ENCODE results near the gene ALDH1L1. TPM values are rescaled to one million over a fixed set of nuclear protein-coding genes. Genes with fewer than 3 reads are reported as not detected.

Gene ALDH1L1
- total RNA-seq, 2 experiments from 2014 or later, result not detected

- H3K4me3 Mint-ChIP-seq, result no peak overlapping the region
- no peaks in the 10 kb centered on the region for H3K27me3 Mint-ChIP-seq
- H3K4me1 Mint-ChIP-seq, result peaks cover 15% of the 10 kb centered on the region
- no peak overlapping the region for H3K27ac Mint-ChIP-seq
- no peaks in the 10 kb centered on the region for H3K9me3 Mint-ChIP-seq
- DNase-seq, result no peak
- H3K36me3 Mint-ChIP-seq, result peaks cover 6% of the 10 kb centered on the region
Observed at GRCh38 chr3:126064627-126065258, 115.6 kb downstream of the ALDH1L1 start.

GRCh38 chr3:126063358-126063965 lies 116.9 kb downstream of the ALDH1L1 start:
- H3K27ac Mint-ChIP-seq, result peak overlapping the region; percentile 16

GRCh38 chr3:126061301-126062032 lies 118.9 kb downstream of the ALDH1L1 start:
- H3K36me3 Mint-ChIP-seq, result peaks cover 8% of the 10 kb centered on the region
- peaks cover 15% of the 10 kb centered on the region for H3K4me1 Mint-ChIP-seq
- no peak overlapping the region for H3K27ac Mint-ChIP-seq

More at GRCh38 chr3:126063358-126063965, 116.9 kb downstream of the ALDH1L1 start:
- Mint-ChIP-seq H3K36me3 (peaks cover 8% of the 10 kb centered on the region), H3K9me3 (no peaks in the 10 kb centered on the region), H3K4me3 (no peak overlapping the region), H3K27me3 (no peaks in the 10 kb centered on the region), H3K4me1 (peaks cover 15% of the 10 kb centered on the region)
- DNase-seq, result no peak

GRCh38 chr3:126060613-126061145 lies 119.7 kb downstream of the ALDH1L1 start:
- DNase-seq, result no peak
- Mint-ChIP-seq H3K4me1 (peaks cover 15% of the 10 kb centered on the region), H3K36me3 (peaks cover 8% of the 10 kb centered on the region), H3K27ac (no peak overlapping the region), H3K4me3 (no peak overlapping the region), H3K27me3 (no peaks in the 10 kb centered on the region), H3K9me3 (no peaks in the 10 kb centered on the region)

More at GRCh38 chr3:126061301-126062032, 118.9 kb downstream of the ALDH1L1 start:
- H3K9me3 Mint-ChIP-seq, result no peaks in the 10 kb centered on the region
- no peak overlapping the region for H3K4me3 Mint-ChIP-seq
- DNase-seq, result no peak
- H3K27me3 Mint-ChIP-seq, result no peaks in the 10 kb centered on the region

GRCh38 chr3:126058666-126059065 lies 121.7 kb downstream of the ALDH1L1 start:
- H3K36me3 Mint-ChIP-seq, result peaks cover 4% of the 10 kb centered on the region
- H3K27me3 Mint-ChIP-seq, result no peaks in the 10 kb centered on the region
- no peak overlapping the region for H3K4me3 Mint-ChIP-seq
- no peak overlapping the region for H3K27ac Mint-ChIP-seq
- H3K9me3 Mint-ChIP-seq, result no peaks in the 10 kb centered on the region
- no peak for DNase-seq
- peaks cover 6% of the 10 kb centered on the region for H3K4me1 Mint-ChIP-seq

GRCh38 chr3:126057936-126058335 lies 122.5 kb downstream of the ALDH1L1 start:
- Mint-ChIP-seq H3K4me1 (peaks cover 7% of the 10 kb centered on the region), H3K27ac (no peak overlapping the region)

GRCh38 chr3:126057501-126057819 lies 122.9 kb downstream of the ALDH1L1 start:
- no peak overlapping the region for H3K4me3 Mint-ChIP-seq
- H3K27ac Mint-ChIP-seq, result no peak overlapping the region
- peaks cover 8% of the 10 kb centered on the region for H3K4me1 Mint-ChIP-seq
- DNase-seq, result no peak
- H3K27me3 Mint-ChIP-seq, result no peaks in the 10 kb centered on the region
- no peaks in the 10 kb centered on the region for H3K9me3 Mint-ChIP-seq
- H3K36me3 Mint-ChIP-seq, result peaks cover 1% of the 10 kb centered on the region

More at GRCh38 chr3:126057936-126058335, 122.5 kb downstream of the ALDH1L1 start:
- Mint-ChIP-seq H3K27me3 (no peaks in the 10 kb centered on the region), H3K4me3 (no peak overlapping the region), H3K36me3 (peaks cover 1% of the 10 kb centered on the region), H3K9me3 (no peaks in the 10 kb centered on the region)
- no peak for DNase-seq

GRCh38 chr3:126056681-126057500 lies 123.5 kb downstream of the ALDH1L1 start:
- H3K4me3 Mint-ChIP-seq, result no peak overlapping the region
- no peaks in the 10 kb centered on the region for H3K9me3 Mint-ChIP-seq
- H3K4me1 Mint-ChIP-seq, result peaks cover 8% of the 10 kb centered on the region
- no peaks in the 10 kb centered on the region for H3K27me3 Mint-ChIP-seq
- DNase-seq, result no peak
- H3K36me3 Mint-ChIP-seq, result peaks cover 1% of the 10 kb centered on the region
- no peak overlapping the region for H3K27ac Mint-ChIP-seq

- Mint-ChIP-seq H3K4me1 (peaks cover 8% of the 10 kb centered on the region), H3K9me3 (no peaks in the 10 kb centered on the region), H3K27me3 (no peaks in the 10 kb centered on the region), H3K4me3 (no peak overlapping the region), H3K36me3 (peaks cover 1% of the 10 kb centered on the region), H3K27ac (no peak overlapping the region)
- DNase-seq, result no peak
Observed at GRCh38 chr3:126056088-126056487, 124.3 kb downstream of the ALDH1L1 start.

- Mint-ChIP-seq H3K36me3 (peaks cover 3% of the 10 kb centered on the region), H3K4me3 (no peak overlapping the region), H3K27me3 (no peaks in the 10 kb centered on the region), H3K4me1 (peaks cover 8% of the 10 kb centered on the region), H3K9me3 (no peaks in the 10 kb centered on the region), H3K27ac (no peak overlapping the region)
- no peak for DNase-seq
Observed at GRCh38 chr3:126054870-126055269, 125.5 kb downstream of the ALDH1L1 start.

- Mint-ChIP-seq H3K4me3 (no peak overlapping the region), H3K9me3 (no peaks in the 10 kb centered on the region), H3K36me3 (peaks cover 3% of the 10 kb centered on the region), H3K27me3 (no peaks in the 10 kb centered on the region), H3K4me1 (peaks cover 8% of the 10 kb centered on the region), H3K27ac (no peak overlapping the region)
- no peak for DNase-seq
Observed at GRCh38 chr3:126053949-126054569, 126.3 kb downstream of the ALDH1L1 start.

Other genes with a start within 250 kb of the ALDH1L1 start
- gene ROPN1B, start 211.4 kb downstream of the ALDH1L1 start, total RNA-seq, result not detected
- 10 to 100 TPM; 26.6 to 30.7 TPM for gene SLC41A3, start 96.5 kb downstream of the ALDH1L1 start, total RNA-seq
- under 1 TPM; 0.41 to 0.42 TPM for gene KLF15, start 176.8 kb upstream of the ALDH1L1 start, total RNA-seq
- not detected for gene CFAP100, start 214.3 kb upstream of the ALDH1L1 start, total RNA-seq